Fibroblast of peridontal ligament (primary cell): ENCODE data around the gene CSNK1G2.
"Not testable (repeated sequence)": the region's sequence is repeated elsewhere in the genome, so short reads cannot be mapped to it uniquely, and the experiment has no call there.

Experiments
- DNase-seq: peaks from one replicate; pipeline ENCODE4 v3.0.0-alpha.2; 2010; ENCODE audit errors: extremely low read depth

CSNK1G2 gene

DNA sequence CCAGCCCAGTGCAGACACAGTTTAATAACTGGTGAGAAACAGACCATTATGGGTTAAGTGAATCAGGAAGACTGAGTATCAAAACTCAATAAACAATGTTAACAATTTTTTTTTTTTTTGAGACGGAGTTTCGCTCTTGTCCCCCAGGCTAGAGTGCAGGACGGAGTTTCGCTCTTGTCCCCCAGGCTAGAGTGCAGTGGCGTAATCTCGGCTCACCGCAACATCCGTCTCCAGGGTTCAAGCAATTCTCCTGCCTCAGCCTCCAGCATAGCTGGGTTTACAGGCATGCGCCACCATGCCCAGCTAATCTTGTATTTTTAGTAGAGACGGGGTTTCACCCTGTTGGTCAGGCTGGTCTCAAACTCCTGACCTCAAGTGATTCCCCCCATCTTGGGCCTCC is 47.5 kb downstream of the CSNK1G2 start:
- DNase-seq = not testable (repeated sequence)

DNA sequence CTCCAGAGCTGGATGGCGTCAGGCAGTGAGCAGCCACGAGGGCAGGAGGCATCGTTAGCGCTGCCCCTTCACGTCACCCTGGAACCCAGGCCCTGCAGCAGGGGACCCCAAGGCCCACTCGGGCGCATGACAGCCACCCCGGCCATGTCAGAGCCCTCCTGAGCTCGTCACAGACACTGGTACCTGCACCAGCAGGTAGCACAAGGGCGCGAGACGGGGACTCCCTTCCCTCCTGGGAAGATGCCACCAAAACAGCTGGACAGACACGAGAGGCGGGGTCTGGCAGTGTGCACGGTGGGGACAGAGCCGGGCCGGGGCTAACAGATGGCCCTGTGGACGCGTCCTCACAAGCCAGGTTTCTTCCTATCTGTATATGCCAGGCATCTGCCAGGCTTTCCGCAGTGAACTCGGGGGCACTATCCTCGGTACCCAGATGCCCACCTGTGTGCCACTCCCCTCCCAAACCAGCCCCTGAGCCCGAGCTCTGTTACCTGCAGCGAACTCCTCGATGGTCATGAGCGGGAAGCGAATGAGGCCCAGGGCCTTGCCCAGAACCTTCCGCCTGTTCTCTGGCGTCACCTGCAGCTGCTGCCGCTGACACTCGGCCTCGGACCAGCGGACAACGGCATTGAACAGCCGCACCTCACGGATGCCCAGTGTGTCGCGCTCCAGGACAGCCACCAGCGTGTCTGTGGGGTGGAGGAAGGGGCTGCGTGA is 48.7 kb downstream of the CSNK1G2 start:
- no peak for DNase-seq

DNA sequence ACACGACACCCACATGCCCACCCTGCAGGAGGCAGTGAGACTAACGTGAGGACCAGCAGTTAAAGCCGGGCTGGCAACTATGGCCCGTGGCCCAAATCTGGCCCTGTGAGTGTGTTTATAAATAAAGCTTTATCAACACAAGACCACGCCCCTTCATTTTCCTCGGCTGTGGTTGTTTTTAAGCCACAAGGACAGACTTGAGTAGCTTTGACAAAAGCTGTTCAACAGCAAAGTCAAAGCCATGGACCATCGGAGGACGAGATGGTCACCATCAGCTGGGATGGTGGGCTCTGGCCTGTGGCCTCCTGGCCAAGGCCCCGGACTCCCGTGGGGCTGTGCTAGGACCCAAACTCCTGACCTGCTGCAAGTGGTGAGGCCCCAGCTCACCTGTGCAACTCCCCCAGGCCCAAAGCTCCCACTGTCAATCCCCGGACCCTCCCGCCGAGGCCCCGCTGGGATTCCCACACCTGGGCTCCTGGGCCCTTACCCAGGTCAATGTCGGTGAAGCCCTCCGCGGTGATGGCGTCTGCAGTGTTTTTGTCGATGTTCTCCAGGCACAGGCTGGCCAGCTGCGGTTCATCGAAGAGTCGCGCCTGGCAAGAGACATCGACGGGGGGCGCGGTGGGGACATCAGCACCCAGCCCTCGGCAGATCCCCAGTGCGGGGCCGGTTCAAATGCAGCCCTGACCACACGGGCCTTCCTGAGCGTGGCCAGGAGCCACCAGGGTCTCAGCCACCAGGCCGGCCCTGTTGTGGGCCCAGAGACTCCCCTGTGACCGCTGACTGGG is 49.5 kb downstream of the CSNK1G2 start:
- no peak for DNase-seq

DNA sequence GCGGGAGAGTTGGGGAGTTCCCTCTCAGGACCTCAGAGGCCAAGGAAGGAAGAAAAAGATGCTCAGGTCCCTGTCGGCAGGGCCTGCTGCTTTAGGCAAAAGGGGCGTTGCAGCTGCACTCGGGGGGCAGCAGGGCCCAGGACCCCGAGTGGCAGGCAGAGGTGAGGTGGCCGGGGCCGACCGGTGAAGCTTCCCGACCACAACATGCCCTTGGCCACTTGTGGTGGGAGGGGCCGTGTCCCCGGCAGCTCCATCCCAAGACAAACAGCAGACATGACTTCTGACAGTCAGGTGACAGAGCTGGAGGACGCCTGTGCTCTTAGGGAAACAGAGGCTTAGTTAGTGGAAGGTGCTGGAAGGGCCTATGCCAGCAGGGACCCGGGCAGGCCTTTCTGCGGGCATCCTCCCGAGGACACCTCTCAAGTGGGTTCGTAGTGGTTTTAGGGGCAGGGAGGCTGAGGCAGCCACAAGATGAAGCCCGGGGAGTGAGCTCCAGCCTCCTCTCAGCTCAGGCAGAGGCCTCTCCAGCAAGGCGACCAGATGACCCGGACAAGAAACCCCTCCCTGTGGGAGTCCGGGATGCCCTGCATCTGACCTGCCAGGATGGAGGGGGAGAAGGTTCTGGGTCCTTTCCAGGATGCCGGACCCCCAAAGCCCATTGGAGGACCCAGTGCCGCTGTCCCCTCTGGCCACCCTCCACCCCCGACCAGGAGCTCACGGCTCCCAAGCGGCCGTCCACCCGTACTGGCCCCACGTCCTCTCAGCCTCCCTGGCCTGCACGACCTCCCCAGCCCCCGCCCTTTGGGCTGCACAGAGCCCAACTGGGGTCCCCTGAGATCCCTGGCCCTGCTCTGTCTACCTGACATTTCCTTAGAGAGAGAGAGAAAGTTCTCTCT is 50.3 kb downstream of the CSNK1G2 start:
- no peak for DNase-seq

DNA sequence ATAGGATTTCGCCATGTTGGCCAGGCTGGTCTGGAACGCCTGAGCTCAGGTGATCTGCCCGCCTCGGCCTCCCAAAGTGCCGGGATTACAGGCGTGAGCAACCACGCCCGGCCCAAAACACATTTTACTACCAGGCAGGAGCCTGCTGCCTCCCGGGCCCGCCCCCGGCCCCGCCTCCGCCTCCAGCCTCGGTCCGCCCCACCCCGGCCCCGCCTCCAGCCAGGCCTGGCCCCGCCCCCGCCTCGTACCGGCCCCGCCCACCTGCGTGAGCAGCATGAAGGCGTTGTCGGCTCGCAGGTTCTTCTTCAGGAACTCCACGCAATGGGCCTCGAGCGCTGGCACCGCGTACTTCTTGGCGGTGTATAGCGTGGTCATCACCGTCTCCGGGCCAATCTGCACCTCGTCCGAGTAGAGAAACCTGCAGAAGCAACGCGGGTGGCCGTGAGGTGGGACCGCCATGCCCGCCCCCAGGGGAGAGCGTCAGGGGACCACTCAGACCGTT is 51.8 kb downstream of the CSNK1G2 start:
- DNase-seq = no peak

DNA sequence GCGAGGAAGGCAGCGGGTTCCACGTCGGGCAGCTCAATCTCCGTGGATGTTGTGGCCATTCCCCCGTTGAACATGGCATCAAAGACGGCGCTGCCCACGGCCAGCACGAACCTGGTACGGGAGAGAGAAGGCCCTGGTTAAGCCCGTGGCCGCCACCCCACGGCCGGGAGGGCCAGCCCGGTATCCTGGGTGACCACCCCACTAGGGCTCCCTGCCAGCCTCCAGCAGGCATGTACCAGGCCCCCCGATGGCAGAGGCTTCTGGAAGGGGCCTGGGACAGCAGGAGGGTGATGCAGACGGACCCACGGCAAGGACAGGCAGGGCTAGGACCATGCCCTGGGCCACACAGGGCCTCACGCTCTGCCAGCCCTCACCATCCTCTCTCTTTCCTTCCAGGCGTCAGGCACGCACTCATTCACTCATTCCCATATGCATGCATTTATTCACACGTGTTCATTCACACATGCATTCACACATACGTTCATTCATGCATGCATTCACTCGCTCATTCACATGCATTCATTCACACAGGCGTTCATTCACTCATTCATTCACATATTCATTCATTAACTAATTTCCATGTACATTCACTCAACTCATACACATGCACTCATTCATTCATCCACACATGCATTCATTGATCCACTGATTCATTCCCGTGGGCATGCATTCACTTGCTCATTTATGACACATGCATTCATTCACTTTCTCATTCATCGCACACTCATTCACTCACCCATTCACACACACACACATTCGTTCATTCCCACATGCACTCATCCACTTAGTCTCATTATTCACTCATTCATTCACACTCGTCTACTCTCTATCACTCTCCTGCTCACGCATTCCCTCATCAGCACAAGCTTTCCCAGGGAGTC is 56.6 kb downstream of the CSNK1G2 start:
- no peak for DNase-seq

DNA sequence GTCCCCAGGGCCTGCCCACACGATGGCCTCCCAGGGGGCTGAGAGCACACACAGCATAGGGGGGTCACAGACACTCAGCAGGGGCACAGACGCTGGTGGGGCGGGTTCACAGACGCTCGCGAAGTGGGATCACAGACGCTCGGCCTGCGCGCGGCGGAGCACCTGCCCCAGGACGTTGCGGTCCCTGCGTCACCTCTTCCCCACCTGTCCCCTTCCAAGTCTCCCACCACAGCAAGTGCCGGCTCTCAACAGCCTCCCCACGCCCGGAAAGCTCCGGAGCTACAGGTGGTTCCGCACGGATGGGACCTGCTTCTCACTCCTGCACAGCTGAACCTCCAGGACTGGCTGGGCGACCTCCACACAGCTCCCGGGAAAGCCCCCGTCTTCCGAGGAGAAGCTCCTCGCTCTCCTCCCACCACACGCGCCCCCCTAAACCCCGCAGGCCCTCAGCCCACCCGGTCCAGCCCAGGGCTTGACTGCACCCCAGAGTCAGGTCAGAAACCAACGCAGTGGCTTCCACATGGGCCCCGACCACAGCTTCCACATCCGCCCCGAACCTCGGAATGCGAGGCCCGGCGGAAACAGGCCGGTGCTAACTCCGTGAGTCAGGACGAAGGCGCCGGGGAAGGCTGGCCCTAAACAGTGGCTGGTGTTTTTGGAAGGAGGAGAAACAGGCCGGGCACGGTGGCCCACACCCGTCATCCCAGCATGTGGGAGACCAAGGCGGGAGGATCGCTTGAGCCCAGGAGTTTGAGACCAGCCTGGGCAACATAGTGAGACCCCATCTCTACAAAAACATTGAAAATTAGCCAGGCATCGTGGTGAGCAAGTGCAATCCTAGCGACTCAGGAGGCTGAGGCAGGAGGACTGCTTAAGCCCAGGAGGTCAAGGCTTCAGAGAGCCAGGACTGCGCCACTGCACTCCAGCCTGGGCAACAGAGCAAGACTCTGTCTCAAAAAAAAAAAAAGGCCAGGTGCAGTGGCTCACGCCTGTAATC is 58.0 kb downstream of the CSNK1G2 start:
- no peak for DNase-seq

DNA sequence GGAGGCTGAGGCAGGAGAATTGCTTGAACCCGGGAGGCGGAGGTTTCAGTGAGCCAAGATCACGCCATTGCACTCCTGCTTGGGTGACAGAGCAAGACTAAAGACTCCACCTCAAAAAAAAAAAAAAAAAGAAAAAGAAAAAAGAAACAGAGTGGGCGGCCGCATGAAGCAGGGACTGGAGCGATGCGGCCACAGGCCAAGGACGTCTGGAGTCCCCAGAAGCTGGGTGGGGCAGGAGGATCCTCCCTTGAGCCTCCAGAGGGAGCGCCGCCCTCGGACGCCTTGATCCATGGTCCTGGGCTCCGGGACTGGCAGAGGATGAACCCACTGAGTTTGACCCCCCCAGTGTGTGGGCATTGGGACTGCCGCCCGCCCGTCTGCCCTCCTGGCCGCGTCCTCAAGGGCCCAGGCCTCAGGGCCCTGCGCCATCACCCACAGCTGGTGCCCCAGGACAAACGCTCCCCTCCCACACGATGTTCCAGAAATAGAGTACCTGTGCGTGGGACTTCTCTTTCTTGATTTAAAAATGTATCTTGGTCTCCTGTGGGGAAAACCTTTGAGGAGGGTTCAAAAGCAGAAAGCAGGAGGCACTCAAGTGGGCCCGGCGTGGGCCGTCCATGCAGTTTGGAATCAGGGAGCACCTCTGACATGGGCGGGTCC is 59.0 kb downstream of the CSNK1G2 start:
- DNase-seq = no peak

DNA sequence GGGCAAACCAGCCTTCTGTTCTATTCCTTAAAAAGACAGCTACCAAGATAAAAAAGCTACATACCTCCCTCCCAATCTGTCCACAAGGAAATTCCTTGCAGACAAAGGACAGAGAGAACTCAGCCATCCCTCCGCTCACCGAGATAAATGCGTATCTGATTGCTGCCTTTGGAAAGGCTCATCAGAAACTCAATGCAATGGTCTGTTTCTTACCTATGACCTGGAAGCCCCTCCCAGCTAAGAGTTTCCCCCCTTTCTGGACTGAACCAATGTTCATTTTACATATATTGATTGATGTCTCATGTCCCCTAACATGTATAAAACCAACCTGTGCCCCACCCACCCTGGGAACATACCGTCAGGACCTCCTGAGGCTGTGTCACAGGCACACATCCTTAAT is 62.9 kb downstream of the CSNK1G2 start:
- DNase-seq = no peak

DNA sequence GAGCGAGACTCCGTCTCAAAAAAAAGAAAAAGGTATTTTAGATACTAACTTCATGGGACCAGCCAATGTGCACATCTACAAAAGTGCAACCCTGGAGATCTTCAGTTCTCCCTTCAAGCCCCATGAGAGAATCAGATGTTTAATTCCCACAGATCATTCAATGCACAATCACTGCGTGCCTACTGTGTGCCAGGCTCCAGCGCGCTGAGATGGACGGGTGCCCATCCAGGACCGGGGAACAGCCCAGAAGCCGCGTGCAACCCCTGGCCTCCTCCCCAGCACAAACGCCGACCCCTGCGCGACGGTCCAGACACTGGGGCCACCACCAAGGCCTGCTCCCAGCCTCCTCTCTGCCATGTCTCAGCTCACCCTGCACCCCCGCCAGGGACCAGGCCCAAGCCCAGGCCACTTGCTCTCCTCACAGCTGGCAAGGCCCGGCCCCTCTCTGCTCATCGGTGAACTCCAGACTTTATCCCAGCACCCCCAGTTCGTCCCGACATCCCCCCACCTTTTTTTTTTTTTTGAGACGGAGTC is 69.2 kb downstream of the CSNK1G2 start:
- DNase-seq = no peak

DNA sequence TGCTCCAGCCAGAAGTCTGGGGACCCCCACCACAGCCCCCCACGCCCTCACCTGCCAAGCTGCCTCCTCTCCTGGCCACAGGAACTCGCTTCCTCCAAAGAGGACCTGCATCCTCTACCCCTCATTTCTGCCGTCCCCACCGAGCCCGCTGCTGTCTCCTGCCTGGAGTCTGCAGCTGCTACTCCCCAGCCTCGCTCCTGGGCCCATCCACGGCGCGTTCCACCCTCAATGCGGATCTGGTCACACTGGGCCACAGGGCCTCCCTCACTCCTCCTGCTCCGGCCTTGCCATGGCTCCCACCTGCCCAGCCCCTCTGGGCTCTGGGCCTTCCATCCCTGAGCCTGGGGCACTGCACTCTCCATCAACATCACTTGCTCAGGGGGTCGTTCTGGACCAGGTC is 70.2 kb downstream of the CSNK1G2 start:
- DNase-seq = no peak

DNA sequence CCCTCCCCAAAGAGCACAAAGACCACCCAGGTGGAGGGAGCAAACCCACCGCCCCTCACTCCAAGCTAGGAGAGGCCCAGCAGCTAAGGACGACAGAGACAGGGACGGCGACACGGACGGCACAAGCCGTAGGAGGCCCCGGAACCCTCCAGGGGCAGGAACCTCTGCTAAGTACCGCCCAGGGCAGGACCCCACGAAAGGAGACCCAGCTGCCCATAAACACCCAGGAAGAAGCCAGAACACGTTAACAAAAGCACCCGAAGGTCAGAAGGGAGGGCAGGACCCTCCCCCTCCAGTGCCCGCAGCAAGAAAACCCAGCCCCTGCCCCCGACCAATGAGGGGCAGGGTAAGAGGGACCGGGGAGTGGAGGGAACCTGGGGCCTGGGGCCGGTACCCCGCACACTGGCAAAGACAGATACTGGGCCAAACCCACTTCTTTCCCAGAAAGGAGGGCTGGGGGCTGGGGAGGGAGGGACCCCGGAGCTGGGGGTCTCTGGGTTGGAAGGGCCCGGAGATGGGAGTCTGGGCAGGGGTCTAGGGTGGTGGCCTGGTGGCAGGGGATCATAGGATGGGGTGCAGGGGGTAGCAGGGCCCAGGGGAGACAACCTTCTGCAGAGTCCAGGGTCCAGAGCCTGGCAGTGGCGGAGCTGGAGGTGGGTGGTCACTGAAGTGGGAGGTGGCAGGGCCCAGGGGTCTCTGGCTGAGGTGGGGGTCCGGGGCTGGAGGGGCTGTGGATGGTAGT is 72.1 kb downstream of the CSNK1G2 start:
- DNase-seq = no peak

DNA sequence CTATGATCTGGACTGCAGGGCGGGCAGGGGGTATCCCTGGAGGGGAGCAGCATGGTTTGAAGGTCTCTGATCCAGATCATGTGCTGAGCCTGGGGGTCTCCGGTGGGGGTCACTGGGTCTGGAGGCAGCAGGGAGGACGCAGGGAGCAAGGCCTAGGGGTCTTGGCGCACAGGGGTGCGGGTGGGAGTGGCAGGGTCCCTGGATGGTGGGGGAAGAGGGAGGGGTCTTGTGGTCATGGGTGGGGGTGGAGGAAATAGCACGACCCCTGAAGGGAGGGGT is 72.7 kb downstream of the CSNK1G2 start:
- DNase-seq = no peak

DNA sequence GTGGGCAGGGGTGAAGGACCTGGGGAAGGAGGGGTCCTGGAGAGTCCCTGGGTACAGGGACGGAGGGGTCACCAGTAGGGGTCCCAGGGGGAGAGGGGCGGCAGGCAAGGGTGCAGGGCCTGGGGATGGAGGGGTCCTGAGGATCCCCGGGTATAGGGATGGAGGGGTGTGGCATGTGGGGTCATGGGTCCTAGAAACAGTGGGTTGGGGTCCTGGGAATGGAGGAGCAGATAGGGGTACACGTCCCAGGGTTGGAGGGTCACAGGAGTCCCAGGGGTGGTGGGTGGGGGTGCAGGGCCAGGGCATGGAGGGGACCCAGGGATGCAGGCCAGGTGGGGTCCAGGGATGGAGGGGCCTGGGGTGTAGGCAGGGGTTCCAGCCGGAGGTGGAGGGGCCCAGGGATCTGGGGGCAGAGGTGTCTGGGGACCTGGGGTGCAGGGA is 73.2 kb downstream of the CSNK1G2 start:
- DNase-seq = no peak

DNA sequence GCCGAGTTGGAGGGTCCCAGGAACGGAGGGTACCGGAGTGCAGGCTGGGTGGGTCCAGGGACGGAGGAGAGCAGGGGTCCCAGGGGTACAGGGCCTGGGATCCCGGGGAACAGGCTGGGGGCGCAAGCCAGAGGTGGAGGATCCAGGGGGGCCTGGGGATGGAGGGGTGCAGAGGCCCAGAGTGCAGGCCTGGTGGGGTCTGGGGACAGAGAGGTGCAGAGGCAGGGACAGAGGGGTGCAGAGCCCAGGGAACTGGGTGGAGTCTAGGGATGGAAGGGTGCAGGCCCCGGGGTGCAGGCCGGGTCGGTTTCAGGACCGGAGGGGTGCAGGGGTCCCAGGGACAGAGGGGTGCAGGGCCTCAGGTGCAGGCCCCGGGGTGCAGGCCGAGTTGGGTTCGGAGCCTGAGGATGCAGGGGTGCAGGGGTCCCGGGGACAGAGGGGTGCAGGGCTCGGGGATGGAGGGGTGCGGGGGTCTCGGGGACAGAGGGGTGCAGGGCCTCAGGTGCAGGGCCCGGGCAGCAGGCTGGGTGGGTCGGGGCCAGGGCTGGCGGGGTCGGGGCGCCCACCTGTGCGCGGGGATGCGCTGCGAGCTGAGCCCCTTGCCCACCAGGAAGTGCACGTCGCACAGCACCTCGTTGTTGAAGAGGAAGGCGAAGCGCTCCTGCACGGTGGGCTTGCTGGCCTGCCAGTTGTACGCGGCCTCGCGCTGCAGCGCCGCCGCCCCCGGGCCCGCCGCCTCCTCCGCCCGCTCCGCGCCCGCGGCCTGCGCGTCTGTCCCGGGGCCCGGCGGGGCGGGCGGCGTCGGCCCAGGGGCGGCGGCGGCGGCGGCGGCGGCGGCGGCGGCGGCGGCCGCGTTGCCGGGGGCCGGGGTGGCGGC is 74.0 kb downstream of the CSNK1G2 start:
- no peak for DNase-seq

DNA sequence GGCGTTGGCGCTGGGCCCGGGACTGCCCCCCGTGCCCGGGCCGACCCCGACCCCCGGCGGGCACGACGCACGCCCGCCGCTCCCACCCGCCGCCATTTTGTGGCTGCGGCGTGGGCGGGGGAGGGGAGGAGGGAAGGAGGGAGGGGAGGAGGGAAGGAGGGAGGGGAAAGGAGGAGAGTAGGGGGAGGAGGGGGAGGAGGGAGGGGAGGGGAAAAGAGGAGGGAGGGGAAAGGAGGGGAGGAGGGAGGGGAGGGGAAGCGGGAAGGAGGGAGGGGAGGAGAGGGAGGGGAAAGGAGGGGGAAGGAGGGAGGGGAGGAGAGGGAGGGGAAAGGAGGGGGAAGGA is 74.6 kb downstream of the CSNK1G2 start, which contains the start of gene BTBD2:
Gene BTBD2 (minus strand): TSS at position 107 of the 343 bp plus-strand sequence. CDS start 11 bp downstream, at position 96.
- peak; percentile 88 for DNase-seq

DNA sequence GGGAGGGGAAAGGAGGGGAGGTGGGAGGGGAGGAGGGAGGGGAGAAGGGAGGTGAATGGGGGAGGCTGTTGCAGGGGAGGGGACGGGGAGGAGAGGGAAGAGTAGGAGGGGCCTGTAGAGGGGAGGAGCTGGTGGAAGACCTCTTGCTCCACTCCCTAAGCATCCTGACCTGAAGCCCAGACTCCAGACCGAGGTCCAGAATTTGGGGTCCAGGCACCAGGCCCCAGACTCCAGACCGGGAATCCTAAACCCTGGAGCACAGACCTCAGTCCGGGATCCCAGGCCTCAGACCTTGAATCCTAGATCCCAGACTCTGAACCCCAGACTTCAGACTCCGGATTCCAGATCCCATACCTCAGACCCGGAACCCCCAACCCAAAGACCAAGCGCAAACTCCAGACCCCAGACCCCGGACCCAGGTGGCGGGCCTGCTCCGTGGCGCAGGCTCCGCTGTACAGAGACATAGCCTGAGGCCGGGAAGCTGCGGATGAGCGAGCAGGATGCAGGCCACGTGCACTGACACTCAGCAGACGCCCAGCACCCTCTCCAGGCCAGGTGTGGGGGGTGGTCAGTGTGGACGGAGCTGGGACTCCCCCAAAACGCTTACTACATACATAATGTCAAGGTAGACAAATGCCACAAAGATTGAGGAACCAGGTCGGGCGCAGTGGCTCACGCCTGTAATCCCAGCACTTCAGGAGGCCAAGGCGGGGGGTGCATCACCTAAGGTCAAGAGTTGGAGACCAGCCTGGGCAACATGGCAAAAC is 75.3 kb downstream of the CSNK1G2 start:
- peak; percentile 87 for DNase-seq
